ENCODE results near the gene MT3.

DNA sequence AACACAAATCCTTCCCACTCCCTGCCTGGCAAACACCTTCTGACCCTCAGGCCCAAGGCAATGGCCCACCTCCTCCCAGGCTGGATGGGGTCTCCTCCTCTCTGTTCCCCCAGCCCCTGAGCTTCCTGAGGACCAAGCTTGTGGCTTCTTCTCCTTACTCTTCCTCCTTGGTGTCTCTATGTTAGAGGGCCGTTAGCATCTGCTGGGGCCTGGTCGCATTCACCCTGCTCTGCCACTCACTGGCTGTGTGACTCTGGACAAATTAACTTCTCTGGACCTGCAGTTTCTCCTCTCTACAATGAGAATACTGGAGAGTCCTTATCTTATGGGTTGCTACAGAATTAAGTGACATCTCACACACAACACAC is 18.3 kb downstream of the MT3 start:
- TF ChIP-seq, protein P1, sequence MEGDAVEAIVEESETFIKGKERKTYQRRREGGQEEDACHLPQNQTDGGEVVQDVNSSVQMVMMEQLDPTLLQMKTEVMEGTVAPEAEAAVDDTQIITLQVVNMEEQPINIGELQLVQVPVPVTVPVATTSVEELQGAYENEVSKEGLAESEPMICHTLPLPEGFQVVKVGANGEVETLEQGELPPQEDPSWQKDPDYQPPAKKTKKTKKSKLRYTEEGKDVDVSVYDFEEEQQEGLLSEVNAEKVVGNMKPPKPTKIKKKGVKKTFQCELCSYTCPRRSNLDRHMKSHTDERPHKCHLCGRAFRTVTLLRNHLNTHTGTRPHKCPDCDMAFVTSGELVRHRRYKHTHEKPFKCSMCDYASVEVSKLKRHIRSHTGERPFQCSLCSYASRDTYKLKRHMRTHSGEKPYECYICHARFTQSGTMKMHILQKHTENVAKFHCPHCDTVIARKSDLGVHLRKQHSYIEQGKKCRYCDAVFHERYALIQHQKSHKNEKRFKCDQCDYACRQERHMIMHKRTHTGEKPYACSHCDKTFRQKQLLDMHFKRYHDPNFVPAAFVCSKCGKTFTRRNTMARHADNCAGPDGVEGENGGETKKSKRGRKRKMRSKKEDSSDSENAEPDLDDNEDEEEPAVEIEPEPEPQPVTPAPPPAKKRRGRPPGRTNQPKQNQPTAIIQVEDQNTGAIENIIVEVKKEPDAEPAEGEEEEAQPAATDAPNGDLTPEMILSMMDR (IDR thresholded peaks at IDR 0.05): no peak
- TF ChIP-seq POLR2A (IDR thresholded peaks at IDR 0.05): no peak

Data from right lobe of liver (tissue), 4 donors.